ENCODE measurements around the gene KRT3.
"Not testable (repeated sequence)": the region's sequence is repeated elsewhere in the genome, so short reads cannot be mapped to it uniquely, and the experiment has no call there.

KRT3 gene

GRCh38 chr12:52798671-52799504, 3.0 kb upstream of the KRT3 start:
- DNase-seq (ENCODE audit: low read depth, low spot score): no peak

- no peak for DNase-seq (ENCODE audit: low read depth, low spot score)
These were observed 2.2 kb upstream of the KRT3 start for GRCh38 chr12:52798003-52798670.

GRCh38 chr12:52797529-52797894, 1.6 kb upstream of the KRT3 start:
- no peak for DNase-seq (ENCODE audit: low read depth, low spot score)

- DNase-seq (ENCODE audit: low read depth, low spot score): no peak
These were observed 1.1 kb upstream of the KRT3 start for GRCh38 chr12:52796839-52797528.

GRCh38 chr12:52796429-52796794, 495 bp upstream of the KRT3 start:
- DNase-seq (ENCODE audit: low read depth, low spot score): no peak

- DNase-seq (ENCODE audit: low read depth, low spot score): not testable (repeated sequence)
These were observed 614 bp downstream of the KRT3 start for GRCh38 chr12:52795332-52795674.

- no peak for DNase-seq (ENCODE audit: low read depth, low spot score)
These were observed 1.2 kb downstream of the KRT3 start for GRCh38 chr12:52794479-52795331.

GRCh38 chr12:52792185-52793029, 3.5 kb downstream of the KRT3 start:
- no peak for DNase-seq (ENCODE audit: low read depth, low spot score)

- no peak for DNase-seq (ENCODE audit: low read depth, low spot score)
These were observed 4.4 kb downstream of the KRT3 start for GRCh38 chr12:52791271-52792184.

GRCh38 chr12:52790427-52791270, 5.3 kb downstream of the KRT3 start:
- DNase-seq (ENCODE audit: low read depth, low spot score): no peak

- no peak for DNase-seq (ENCODE audit: low read depth, low spot score)
These were observed 6.1 kb downstream of the KRT3 start for GRCh38 chr12:52789637-52790426.

GRCh38 chr12:52788876-52789636, 6.9 kb downstream of the KRT3 start:
- no peak for DNase-seq (ENCODE audit: low read depth, low spot score)

GRCh38 chr12:52788192-52788875, 7.6 kb downstream of the KRT3 start:
- DNase-seq (ENCODE audit: low read depth, low spot score): no peak

- no peak for DNase-seq (ENCODE audit: low read depth, low spot score)
These were observed 8.4 kb downstream of the KRT3 start for GRCh38 chr12:52787324-52788191.

- DNase-seq (ENCODE audit: low read depth, low spot score): no peak
These were observed 11.0 kb downstream of the KRT3 start for GRCh38 chr12:52784909-52785308.
